Measurements from ENCODE around the gene ODAD4.

Gene ODAD4, protein sequence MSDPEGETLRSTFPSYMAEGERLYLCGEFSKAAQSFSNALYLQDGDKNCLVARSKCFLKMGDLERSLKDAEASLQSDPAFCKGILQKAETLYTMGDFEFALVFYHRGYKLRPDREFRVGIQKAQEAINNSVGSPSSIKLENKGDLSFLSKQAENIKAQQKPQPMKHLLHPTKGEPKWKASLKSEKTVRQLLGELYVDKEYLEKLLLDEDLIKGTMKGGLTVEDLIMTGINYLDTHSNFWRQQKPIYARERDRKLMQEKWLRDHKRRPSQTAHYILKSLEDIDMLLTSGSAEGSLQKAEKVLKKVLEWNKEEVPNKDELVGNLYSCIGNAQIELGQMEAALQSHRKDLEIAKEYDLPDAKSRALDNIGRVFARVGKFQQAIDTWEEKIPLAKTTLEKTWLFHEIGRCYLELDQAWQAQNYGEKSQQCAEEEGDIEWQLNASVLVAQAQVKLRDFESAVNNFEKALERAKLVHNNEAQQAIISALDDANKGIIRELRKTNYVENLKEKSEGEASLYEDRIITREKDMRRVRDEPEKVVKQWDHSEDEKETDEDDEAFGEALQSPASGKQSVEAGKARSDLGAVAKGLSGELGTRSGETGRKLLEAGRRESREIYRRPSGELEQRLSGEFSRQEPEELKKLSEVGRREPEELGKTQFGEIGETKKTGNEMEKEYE

DNA sequence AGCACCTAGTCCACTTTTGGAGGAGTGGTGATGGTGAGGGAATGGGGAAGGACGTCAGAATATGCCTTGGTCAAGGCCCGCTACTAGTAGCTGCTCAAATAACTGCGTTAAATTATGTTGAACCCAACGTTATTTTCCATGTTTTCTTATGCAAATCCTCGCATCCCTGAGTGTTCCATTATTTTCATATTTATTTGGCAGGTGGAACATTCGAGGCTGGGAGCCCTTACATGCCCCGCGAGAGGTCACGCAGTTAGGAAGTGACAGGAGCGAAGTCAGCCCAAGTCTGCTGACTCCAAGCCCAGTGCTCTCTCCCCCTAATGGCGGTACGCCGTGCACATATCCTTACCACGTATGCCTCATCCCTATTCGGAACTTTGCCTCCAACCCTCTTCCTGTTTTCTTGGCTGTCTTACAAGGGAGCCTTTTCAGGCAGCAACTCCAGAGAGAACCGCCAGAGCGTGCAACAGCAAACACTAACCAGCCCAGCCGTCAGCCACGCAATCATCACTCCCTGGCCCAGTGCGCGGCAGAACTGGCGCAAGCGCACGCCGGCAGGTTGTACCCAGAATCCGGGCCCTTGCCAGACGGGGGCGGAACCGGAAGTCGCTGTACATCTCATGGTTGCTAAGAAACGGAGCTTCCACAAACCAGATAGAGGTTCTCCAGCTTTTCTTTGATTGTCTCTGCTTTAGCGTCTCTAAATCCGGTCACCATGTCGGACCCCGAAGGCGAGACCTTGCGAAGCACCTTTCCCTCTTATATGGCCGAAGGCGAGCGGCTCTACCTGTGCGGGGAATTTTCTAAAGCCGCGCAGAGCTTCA, at the start of gene ODAD4:
TSS of gene ODAD4 (plus strand) at position 609 of the 824 bp plus-strand sequence. CDS start at position 716, 107 bp downstream.
- peak; percentile 94 to 97 (median 94) for DNase-seq

DNA sequence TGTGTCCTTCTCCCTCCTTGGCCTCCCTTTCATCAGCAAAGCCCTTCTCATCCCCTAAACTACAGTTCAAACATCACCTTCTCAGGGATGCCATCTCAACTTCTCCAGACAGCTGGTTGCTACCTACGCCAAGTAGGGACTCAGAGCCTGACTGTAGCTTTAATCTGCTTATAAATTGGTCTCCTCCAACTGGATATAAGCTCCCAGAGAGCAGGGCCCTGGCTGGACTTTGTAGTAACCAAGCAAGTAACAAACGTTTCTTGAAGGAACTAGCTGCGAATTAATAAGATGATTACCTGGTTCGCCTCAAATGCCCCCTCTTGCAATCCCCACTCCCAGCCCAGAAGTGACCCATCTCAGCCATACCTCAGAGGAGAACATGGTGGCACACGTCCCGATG, 47.7 kb upstream of the ODAD4 start:
- DNase-seq, result no peak

DNA sequence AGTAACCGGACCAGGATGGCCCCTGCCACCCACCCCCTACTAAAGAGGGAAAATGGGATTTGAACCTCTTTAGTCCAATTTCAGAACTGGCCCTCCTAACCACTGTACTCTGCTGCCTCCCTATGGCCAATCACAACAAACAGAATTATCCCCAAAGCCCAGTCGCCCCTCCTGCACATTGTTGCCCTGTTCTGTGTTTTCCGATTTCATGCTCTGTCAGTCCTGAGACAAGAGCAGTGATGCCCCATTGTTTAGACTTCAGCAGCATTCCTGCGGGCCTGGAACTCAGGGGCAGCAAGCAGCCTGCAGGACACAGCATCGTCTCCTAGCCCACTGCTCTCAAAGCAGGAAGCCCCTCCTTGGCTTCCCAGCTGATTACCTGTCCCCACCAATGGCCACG, 44.7 kb upstream of the ODAD4 start:
- peak in 1 of 3 experiments; percentile 8 for DNase-seq

DNA sequence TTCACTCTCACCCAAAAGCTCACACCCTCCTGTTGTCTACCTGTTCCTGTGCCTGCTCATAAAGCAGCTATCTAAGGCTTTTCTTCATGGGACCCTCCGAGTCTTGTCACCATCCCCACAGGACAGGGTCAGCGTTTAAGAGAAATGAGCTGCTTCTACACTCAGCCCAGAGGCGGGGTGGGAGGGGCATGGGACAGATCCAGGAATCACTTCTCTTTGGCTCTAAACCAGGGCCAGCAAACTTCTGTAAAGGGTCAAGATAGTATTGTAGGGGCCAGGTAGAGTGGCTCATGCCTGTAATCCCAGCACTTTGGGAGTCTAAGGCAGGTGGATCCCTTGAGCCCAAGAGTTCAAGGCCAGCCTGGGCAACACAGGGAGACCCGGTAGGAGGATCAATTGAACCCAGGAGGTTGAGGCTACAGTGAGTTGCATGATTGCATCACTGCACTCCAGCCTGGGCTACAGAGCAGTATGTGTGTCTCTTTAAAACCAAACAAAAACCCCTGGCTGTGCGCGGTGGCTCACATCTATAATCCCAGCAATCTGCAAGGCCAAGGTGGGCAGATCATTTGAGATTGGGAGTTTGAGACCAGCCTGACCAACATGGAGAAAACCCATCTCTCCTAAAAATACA, 42.0 kb upstream of the ODAD4 start:
- DNase-seq, result no peak

DNA sequence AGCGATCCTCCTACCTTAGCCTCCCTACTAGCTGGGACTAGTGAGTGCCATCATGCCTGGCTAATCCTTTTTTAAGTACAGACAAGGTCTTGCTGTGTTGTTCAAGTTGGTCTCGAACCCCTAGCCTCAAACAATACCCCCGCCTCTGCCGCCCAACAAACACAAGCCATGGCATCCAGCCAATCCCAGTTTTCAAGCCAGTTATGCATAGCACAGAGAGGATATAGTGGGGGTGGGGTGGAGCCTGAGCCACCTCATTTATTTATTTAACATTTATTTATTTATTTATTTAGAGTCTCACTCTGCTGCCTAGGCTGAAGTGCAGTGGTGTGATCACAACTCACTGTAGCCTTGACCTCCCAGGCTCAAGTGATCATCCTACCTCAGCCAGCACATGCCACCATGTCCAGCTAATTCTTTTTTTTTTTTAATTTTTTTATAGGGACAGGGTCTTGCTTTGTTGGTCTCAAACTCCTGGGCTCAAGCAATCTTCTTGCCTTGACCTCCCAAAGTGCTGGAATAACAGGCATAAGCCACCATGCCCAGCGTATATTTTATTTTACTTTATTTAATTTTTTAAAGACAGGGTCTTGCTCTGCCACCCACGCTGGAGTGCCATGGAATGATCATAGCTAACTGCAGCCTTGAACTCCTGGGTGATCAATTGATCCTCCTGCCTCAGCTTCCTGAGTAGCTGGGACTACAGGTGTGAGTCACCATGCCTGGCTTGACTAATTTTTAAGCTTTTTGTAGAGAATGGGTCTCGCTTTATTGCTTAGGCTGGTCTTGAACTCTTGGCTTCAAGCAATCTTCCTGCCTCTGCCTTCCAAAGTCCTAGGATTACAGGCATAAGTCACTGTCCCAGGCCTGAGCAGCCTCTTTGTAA, 39.0 kb upstream of the ODAD4 start:
- DNase-seq, result no peak

DNA sequence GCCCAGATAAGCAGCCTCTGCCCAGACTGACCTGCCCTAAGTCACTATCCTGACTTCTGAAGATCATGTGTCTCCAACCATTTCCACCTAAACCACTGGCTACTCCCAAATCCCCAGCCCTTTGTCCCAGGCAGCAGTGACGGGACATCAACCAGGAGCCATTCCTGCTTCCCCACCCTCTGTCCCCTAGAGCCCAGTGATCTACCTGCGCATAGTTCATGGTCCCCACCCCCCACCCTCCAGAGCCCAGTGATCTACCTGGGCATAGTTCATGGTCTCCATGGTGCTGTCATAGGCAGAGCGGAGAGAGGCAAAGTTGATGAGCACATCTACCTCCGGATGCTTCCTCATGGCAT, 38.4 kb upstream of the ODAD4 start:
- no peak for DNase-seq

DNA sequence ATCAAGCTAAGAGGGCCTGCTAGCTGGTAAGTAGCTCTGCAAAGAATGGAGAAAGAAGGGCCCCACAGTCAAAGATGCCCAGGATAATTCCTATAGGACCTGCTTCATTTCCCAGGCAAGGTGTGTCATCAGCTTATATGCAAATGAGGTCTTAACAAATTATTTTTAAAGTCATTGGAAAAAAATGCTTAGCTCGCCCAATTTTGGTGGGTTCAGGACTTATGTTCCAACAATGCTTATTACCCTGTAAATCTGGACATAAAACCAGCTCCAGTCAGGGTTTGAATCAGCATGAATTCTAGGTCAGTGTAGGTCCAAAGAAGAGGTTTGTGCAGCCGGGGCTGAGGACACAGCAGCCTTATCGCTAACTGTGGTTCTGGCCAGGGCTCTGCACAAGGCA, 37.0 kb upstream of the ODAD4 start:
- DNase-seq, result no peak

DNA sequence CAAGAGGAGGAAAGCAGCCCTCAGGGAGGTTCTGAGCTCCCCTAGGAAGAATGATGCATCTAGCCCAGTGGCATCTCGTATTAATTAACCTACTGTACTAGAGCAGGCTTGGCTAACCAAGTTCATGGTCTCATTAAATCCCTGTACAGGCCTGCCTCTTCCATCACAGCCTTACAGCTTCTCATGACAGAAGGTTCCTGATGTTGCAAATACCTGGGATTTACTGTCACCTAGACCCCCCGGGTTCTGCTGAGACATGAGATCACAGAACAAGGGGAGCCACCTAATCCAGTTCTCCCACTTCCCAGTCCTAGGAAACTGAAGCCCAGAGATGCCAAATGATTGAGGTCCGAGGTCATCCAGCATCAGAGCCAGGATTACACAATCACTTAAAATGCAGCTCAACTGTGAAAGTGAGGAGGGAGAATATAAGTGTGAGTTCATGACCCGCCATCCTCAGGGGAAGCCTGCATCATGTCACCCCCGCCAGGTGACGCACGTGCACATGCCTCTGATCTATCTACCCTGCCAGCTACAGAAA, 35.6 kb upstream of the ODAD4 start:
- no peak for DNase-seq

DNA sequence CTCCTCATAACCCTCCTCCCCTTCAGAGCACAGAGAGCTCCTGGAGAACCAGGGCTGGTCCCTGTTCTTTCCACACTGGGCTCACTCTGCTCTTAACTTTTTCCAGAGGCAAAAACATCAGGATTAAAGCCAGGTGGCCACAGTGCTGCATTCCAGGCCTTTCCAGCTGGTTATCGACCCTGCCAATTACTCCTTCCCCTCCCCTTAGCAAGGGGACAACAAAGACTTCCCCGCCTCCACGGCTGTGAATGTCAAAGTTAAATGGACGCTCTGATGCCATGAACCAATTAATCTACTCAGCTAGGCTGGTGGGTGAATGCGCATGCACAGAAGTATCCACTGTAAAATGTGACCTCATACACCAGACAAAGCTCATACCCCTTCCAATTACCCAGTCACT, 34.8 kb upstream of the ODAD4 start:
- DNase-seq, result no peak

DNA sequence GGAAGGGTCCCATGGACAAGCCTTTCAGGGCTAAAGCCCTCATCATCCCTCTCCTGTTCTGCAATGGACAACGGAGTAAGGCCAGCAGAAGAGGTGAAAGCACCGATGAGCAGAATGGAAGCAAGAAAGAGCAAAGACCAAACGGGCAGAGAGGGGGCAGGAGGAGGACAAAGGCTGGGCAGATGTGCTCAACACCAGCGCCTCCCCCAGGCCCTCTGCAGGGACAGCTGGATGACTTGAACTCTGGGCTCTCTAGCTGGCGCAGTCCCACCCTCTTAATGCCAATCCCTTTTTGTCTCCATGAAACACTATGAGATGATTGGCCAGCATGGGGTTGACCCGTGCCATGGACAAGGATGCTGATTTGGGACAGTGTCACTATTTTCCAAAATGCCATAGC, 33.7 kb upstream of the ODAD4 start:
- DNase-seq, result no peak

DNA sequence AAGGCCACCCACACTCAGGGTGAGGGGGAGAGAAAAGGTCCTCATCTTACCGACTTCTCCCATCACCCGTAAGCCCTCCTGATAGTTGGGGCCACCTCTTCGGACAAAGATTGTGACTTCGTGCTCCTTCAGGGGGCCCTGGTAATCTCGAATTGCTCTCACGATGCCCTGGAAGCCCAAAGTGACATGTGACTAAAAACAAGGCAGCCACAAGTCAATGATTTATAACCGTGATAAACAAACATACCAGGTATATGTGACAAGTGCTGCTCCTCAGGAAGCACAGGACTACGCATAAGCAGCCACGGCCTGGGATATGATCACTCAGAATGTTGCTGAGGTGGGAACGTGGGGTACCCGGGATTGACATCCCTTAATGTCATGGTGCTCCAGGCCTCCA, 28.8 kb upstream of the ODAD4 start:
- no peak for DNase-seq

DNA sequence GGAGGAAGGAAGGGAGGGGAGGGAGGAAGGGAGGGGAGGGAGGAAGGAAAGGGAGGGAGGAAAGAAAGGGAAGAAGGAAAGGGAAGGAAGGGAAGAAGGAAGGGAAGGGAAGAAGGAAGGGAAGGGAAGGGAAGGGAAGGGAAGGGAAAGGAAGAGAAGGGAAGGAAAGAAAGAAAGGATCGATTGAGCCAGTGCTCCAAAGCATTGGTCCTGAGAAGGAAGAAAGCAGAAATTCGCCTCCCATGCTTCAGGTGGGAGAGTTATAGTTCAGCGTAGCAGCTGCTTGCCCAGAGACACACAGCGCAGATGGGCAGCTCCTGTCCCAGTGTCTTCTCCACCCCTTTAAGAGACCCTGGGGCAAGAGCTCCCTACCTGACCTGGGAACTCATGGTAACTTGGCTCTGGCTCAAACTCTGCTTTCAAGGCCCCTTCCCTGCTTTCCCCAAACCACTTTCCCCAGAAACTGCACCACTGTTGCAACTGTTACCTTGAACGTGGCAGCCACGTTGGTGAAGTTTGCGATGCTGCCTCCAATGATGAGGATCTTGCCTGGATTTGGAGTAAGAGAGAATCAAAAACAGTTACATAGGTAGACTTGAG, 26.1 kb upstream of the ODAD4 start:
- no peak for DNase-seq

DNA sequence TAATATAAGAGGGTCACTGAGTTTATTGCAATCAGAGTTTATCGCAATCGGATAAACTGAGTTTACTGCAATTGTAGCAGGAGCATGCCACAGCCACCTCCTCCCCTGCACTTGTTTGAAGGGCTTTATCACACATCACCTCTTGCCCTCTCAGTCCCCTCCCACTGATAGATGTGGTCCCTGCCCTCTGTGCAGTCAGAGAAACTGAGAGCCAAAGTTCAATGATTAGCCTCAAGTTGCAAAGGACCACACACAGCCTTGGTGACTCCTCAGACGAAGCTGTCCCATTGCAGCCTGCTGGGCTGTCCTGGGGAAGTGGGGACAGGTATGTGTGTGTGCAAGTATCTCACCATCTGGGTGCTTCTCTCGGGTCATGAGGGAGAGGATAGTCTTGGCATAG, 25.2 kb upstream of the ODAD4 start:
- DNase-seq, result no peak

DNA sequence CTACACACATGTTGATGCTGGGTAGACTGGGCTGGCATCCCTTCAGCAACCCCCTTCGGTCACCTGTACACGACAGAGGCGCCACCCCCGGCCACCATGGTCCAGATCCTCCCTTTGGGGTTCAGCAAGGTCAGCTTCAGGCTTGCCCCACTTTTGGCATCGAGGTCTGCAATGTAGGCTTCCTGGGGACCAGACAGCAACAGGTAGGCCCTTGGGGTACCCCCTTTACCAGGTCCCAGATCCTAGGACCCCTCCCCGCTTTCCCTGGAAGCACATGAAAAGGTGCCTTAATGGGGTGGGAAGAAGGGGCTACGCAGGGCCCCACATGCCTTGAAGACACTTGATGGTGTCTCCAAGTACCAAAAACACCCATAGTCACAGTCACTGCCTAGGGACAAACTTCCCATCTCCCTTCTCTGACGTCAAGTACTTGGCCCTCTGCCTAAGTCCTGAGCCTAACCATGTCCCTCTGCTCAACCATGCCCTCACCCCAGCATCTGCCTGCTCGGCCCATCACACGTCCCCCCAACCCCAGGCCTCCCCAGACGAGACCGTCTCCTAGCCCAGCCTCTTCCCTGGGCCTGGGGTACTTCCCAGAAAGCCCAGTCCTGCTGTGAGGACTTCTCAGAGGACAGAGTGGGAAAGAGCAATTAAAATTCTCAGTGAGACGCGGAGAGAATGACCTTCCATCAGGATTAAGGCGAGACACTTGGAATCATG, 23.8 kb upstream of the ODAD4 start:
- DNase-seq, result no peak

DNA sequence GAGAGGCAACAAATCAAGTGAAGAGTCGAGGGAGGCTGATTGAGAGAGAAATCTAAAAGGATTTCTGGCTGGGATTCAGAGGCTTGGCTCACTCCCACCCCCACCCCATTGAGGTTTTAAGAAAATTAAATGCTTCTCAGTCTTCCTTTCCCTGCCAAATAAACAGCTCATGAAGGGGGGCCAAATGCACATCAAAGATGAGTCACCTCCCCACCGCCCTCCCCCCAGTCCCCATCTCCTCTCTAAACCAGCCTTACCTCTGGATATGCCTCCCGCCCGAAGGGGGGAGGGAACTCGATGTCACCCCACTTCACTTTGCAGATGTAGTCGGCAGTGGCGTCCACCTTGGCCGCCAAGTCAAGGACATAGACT, 23.2 kb upstream of the ODAD4 start:
- peak in 1 of 3 experiments; percentile 83 for DNase-seq

DNA sequence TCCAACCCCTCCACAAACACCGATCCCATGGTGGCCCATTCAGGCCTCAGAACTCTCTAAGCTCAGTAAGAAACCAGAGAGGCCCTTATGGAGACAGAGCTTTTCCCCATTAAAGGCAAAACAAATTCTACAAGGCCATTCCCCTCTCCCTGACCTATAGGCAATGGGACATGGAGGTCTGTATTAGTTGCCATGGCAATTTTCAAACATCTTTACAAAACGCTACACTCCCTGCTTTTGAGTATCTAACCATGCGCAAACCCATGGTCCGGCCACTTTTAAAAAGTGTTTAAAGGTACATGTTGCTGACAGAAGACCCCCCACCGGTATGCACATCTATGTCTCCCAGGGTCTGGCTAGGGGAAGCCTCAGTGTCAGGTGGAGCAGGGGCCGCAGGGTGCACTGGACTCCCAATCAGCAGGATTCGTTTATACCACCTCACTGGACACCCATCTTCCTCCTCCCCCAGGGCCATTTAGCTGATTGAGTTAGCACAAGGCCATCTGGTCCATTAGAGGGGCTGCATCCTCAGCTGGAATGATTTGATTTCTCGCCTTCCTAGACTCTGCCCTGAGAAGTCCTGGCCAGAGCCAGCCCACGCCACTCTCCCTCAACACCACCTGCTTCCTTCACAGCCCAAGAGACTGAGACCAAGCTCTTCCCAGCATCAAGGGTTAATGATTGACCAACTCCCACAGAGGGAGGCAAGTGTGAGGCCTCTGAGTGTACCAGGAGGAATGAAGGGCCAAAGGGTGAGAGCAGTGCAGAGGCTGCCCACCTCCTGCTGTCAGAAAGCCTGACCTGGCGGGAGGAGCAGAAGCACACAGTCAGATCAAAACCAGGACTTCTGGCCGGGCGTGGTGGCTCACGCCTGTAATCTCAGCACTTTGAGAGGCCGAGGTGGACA, 22.5 kb upstream of the ODAD4 start:
- no peak for DNase-seq

DNA sequence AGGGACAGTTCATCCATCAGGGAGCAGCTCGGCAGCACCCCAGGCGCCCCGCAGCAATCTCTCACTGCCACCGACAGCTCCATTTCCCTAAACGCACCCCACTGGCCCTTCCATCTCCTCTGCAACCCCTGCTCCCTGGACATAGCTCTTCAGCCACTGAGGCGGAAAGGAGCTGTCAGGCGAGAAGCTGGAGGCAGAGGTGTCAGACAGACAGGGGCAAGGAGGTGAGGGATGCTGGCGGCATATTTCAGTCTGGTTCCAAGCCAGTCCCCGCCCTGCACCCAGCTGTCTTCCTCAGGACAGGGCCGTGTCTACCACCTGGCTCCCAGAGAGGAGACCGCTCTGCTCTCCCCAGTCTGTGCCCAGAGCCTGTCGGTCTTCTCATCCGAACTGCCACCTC, 21.3 kb upstream of the ODAD4 start:
- DNase-seq, result no peak

DNA sequence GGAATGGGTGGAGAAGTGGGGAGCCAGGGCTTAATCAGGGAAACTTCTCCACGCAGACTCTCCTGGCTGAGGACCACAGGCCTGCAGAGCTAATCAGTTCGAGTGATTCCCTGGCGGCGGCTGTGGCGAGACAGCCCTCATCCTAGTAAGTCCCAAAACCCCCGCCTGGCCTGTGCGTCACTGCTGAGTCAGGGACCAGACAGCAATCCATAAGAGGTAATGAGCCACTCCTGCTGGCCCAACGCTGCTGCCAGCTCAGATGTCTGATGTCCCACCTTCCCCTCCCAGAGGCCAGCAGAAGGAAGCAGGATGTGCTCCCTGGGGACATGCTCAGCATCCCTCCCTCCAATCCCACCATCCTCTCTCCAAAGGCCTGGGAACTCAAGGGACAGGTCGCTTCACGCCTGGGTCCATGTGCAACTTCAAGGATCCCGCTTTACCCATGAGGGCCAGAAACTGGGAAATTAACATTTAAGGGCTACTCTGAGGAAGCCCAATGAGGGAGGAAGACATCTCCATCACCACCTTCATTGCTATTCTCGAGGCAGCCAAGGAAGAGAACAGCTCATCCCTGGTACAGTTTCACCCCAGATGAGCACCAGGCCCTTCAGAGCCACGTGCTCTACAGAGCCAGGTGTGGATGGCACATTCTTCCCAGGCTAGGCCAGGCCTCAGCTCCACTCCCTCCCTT, 19.6 kb upstream of the ODAD4 start:
- no peak for DNase-seq

DNA sequence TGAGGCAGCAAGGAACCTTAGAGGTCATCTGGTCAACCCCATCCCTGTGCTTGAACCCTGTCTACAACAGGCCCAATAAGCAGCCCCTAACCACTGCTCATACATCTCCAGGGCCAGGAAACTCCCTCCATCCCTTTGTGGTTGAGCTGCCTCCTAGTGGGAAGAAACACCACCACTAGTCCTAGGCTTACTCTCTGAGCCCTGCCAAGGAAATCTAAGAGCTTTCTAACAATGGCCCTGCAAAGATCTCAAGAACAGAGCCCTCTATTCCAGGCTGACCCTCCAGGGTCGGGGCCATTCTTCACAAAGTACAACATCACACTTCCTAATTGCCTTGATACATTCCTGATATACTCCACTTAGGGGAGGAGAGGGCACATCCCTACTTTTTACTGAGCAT, 17.5 kb upstream of the ODAD4 start:
- no peak for DNase-seq
